A673 (cell line): ENCODE results near the gene GPR37L1. TPM values are rescaled to one million over a fixed set of nuclear protein-coding genes. Genes with fewer than 3 reads are reported as not detected.
"Not testable (repeated sequence)": the region's sequence is repeated elsewhere in the genome, so short reads cannot be mapped to it uniquely, and the experiment has no call there.

ENCODE experiments used
- BruUV-seq: library from RNA; stranded (reverse); fragments of 400-500 nt; replicated peaks from 2 replicates; lab custom pipeline; 2021; lab: Mats Ljungman, UMichigan
- CTCF ChIA-PET: fragments of 300-600 bp; sonication (Branson Sonifier 250); formaldehyde crosslinking; loops from one replicate; lab custom pipeline; 2022; ENCODE audit warnings: antibody characterized with exemption; lab: Charles Lee
- POLR2A ChIA-PET: fragments of 300-600 bp; sonication (Branson Sonifier 250); formaldehyde crosslinking; loops from one replicate; lab custom pipeline; 2022; ENCODE audit warnings: antibody characterized with exemption; ENCODE audit not compliant: low non-redundant PET; lab: Charles Lee
- DNase-seq: peaks from one replicate; pipeline ENCODE4 v3.0.0-alpha.2; 2015; ENCODE audit warnings: low spot score
- H3K27ac ChIP-seq: fragments of 200-600 bp; sonication (generic); 2 replicates; pipeline ENCODE4 v1.5.1; 2016; ENCODE audit warnings: mixed run types, low read depth, mild to moderate bottlenecking, mixed read lengths, antibody characterized with exemption, low read length; ENCODE audit not compliant: poor library complexity, severe bottlenecking
- H3K27me3 ChIP-seq: fragments of 200-600 bp; sonication (generic); replicated peaks from 2 replicates; pipeline ENCODE4 v1.6.1; 2017; ENCODE audit warnings: mixed run types, low read depth, mild to moderate bottlenecking, mixed read lengths, antibody characterized with exemption, low read length; ENCODE audit not compliant: insufficient read depth, poor library complexity
- H3K36me3 ChIP-seq: fragments of 200-600 bp; sonication (generic); 2 replicates; pipeline ENCODE4 v1.6.1; 2016; ENCODE audit warnings: mixed run types, mild to moderate bottlenecking, mixed read lengths, antibody characterized with exemption, low read length; ENCODE audit not compliant: insufficient read depth, poor library complexity, severe bottlenecking
- H3K4me1 ChIP-seq: fragments of 200-600 bp; sonication (generic); 2 replicates; pipeline ENCODE4 v1.6.1; 2017; ENCODE audit warnings: mixed run types, mild to moderate bottlenecking, mixed read lengths, antibody characterized with exemption, low read length; ENCODE audit not compliant: insufficient read depth, poor library complexity, severe bottlenecking
- H3K4me3 ChIP-seq: fragments of 200-600 bp; sonication (generic); 2 replicates; pipeline ENCODE4 v1.5.1; 2016; ENCODE audit warnings: low read depth, mixed run types, mild to moderate bottlenecking, mixed read lengths, low read length; ENCODE audit not compliant: poor library complexity, severe bottlenecking
- H3K9me3 ChIP-seq: fragments of 200-600 bp; sonication (generic); 2 replicates; pipeline ENCODE4 v1.6.1; 2016; ENCODE audit warnings: mixed run types, low read depth, mild to moderate bottlenecking, mixed read lengths, antibody characterized with exemption, low read length; ENCODE audit not compliant: poor library complexity, severe bottlenecking
- EZH2 ChIP-seq: fragments of 200-600 bp; sonication (generic); IDR thresholded peaks from 2 replicates; pipeline ENCODE4 v1.6.1; 2017; ENCODE audit warnings: borderline replicate concordance, low read depth, mild to moderate bottlenecking, mixed read lengths, antibody characterized with exemption, low read length; ENCODE audit not compliant: poor library complexity, severe bottlenecking
- intact Hi-C: fragments of 100-400 bp; cut with micrococcal nuclease; formaldehyde crosslinking; loops from one replicate; pipeline ENCODE4 v1.10.0; 2022; ENCODE audit not compliant: unreplicated experiment
- total RNA-seq: library from RNA; stranded (reverse); gene quantifications from 2 replicates; pipeline ENCODE4 v1.2.3, GENCODE V29; 2021
- TF ChIP-seq, protein P1 (sequence below): fragments of 300-800, 200-600 bp; sonication (generic); conservative IDR thresholded peaks from 2 replicates; pipeline ENCODE4 v1.5.1; 2017; ENCODE audit warnings: low read depth, mild to moderate bottlenecking, antibody characterized with exemption, low read length, moderate library complexity, mixed read lengths

The GPR37L1 gene
- total RNA-seq, 1 experiment from 2014 or later: not detected

DNA sequence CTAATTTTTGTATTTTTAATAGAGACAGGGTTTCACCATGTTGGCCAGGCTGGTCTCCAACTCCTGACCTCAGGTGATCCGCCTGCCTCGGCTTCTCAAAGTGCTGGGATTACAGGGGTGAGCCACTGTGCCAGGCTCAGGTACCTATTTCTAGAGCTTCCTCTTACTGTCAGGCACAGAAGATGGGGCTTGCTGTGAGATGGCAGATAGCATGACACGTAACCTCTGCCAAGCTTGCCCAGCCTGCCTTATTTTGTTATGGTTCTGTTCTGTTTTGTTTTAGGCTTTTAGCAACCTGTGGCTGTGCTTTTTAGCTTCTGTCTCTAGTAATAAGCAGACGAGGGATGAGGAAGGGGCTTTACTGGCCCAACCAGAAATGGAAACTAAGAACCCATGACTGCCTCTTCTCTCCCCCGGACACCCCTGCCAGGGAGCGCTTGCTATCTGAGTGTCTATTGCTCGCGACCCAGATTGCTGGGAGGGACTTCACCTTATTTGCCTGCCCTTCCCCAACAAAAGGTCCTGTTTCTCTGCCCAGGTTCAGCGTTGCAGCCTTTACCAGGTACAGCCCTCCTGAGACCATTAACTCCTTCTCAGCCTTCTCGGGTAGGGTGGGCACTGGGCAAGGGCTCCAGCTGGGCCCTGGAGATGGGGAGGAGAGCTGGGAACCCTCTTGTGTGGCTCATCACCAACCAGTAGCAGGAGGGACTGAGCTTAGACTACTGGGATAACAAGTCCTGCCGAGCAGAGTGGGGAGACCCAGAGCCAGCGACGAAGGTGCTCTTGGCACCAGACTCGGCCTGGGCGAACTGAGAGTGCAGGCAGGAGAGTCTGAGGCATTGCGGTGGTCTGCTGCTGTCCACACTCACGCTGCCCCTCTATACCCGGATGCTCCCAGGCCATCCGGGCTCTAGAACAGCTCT lies 57.4 kb downstream of the GPR37L1 start:
- intact Hi-C loops: no loop called here
- H3K4me1 ChIP-seq: no peaks in the 10 kb centered on the region
- BruUV-seq: no TSS peak
- no peak for DNase-seq
- no peaks in the 10 kb centered on the region for H3K36me3 ChIP-seq
- TF ChIP-seq EZH2: no peak
- TF ChIP-seq, protein P1, sequence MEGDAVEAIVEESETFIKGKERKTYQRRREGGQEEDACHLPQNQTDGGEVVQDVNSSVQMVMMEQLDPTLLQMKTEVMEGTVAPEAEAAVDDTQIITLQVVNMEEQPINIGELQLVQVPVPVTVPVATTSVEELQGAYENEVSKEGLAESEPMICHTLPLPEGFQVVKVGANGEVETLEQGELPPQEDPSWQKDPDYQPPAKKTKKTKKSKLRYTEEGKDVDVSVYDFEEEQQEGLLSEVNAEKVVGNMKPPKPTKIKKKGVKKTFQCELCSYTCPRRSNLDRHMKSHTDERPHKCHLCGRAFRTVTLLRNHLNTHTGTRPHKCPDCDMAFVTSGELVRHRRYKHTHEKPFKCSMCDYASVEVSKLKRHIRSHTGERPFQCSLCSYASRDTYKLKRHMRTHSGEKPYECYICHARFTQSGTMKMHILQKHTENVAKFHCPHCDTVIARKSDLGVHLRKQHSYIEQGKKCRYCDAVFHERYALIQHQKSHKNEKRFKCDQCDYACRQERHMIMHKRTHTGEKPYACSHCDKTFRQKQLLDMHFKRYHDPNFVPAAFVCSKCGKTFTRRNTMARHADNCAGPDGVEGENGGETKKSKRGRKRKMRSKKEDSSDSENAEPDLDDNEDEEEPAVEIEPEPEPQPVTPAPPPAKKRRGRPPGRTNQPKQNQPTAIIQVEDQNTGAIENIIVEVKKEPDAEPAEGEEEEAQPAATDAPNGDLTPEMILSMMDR: no peak
- CTCF ChIA-PET: interaction anchor here (0.6 kb wide), 1 partner anchor 13 kb away, joined by 3 read pairs; no protein-coding TSS in a partner anchor
- H3K27me3 ChIP-seq: peaks cover 3% of the 10 kb centered on the region
- POLR2A ChIA-PET: no interaction called here
- H3K27ac ChIP-seq: no peak overlapping the region
- H3K9me3 ChIP-seq: no peaks in the 10 kb centered on the region
- H3K4me3 ChIP-seq: no peak overlapping the region

DNA sequence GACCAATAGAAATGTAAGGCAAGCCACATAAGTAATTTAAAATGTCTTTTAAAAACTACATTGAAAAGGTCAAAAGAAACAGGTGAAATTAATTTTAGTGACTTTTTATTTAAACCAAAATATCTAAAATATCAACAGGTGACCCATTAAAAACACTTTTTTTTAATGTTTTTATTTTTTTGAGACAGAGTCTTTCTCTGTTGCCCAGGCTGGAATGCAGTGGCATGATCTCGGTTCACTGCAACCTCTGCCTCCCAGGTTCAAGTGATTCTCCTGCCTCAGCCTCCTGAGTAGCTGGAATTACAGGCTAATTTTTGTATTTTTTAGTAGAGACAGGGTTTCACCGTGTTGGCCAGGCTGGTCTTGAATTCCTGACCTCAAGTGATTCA lies 58.0 kb downstream of the GPR37L1 start:
- H3K4me1 ChIP-seq, DNase-seq, H3K27me3 ChIP-seq, H3K27ac ChIP-seq, BruUV-seq, H3K9me3 ChIP-seq, H3K4me3 ChIP-seq, H3K36me3 ChIP-seq, POLR2A ChIA-PET, CTCF ChIA-PET, intact Hi-C loops: not testable (repeated sequence)

DNA sequence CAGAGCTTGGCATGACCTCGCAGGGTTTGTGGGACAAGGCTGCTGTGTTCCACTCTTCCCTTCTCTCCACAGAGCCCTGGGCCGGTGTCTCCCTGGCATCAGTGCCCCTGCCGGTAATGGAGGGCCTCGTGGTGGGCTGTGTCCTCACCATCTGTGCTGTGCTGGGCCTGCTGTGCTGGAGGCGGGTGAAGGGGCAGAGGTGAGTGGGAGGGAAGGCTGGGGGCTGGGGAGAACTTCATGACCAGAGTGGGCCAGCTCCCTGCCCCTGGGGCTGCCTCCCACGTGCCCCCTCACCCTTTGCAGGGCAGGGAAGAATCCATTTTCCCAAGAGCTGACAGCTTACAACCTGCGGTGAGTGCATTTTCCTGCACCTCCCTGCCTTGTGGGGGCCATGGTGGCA lies 58.9 kb downstream of the GPR37L1 start:
- no peak for TF ChIP-seq EZH2
- TF ChIP-seq, protein P1: no peak
- Histone ChIP-seq H3K4me1 (no peaks in the 10 kb centered on the region), H3K9me3 (no peaks in the 10 kb centered on the region), H3K27me3 (peaks cover 3% of the 10 kb centered on the region), H3K27ac (no peak overlapping the region), H3K4me3 (no peak overlapping the region), H3K36me3 (no peaks in the 10 kb centered on the region)
- POLR2A ChIA-PET: no interaction called here
- DNase-seq: no peak
- CTCF ChIA-PET: no interaction called here
- BruUV-seq: no TSS peak
- intact Hi-C loops: no loop called here
